ENCODE measurements around the gene NTPCR.

DNA sequence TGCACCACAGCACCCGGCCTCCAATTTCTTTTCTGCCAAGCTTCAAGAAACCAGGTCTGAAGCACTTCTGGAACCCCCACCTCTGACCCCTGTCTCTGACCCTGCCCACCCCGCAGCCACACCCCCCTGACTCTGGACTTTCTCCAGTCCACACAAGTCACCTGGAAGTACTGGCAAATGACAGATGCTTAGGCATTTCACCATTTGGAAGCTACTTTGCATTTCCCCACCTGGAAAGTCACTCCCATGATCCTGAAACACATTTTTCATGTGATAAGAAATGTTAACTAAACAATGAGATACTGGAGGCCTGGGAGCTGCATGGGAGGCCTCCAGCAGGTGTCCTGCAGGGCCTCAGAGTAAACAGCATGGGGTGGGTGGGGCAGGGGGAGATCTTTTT lies 45.7 kb downstream of the NTPCR start:
- TF ChIP-seq, protein P1, sequence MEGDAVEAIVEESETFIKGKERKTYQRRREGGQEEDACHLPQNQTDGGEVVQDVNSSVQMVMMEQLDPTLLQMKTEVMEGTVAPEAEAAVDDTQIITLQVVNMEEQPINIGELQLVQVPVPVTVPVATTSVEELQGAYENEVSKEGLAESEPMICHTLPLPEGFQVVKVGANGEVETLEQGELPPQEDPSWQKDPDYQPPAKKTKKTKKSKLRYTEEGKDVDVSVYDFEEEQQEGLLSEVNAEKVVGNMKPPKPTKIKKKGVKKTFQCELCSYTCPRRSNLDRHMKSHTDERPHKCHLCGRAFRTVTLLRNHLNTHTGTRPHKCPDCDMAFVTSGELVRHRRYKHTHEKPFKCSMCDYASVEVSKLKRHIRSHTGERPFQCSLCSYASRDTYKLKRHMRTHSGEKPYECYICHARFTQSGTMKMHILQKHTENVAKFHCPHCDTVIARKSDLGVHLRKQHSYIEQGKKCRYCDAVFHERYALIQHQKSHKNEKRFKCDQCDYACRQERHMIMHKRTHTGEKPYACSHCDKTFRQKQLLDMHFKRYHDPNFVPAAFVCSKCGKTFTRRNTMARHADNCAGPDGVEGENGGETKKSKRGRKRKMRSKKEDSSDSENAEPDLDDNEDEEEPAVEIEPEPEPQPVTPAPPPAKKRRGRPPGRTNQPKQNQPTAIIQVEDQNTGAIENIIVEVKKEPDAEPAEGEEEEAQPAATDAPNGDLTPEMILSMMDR (IDR thresholded peaks at IDR 0.05 in 8 of 11, conservative IDR thresholded peaks at IDR 0.05 in 3 of 11), result no peak
- TF ChIP-seq POLR2AphosphoS5 (IDR thresholded peaks at IDR 0.05), result no peak
